ENCODE results near the gene HTR1B.

The HTR1B gene

GRCh38 chr6:77474286-77474956 lies 11.1 kb upstream of the HTR1B start:
- Histone ChIP-seq H3K4me1 (ENCODE audit: low read length) (no peaks in the 10 kb centered on the region), H3K4me3 (ENCODE audit: low read length) (peak overlapping the region; percentile 34), H4K20me1 (ENCODE audit: insufficient read depth, low read length) (no peaks in the 10 kb centered on the region), H3K9me3 (ENCODE audit: insufficient read depth, low read length) (no peaks in the 10 kb centered on the region), H3K4me2 (ENCODE audit: low read length) (peak overlapping the region; percentile 31), H3K9ac (ENCODE audit: low read length) (no peak overlapping the region), H2AFZ (ENCODE audit: low read depth, low read length) (peak overlapping the region; percentile 68; the same call in 1 of the 2 replicates), H3K27ac (ENCODE audit: low read length) (no peak overlapping the region), H3K36me3 (replicated peaks; ENCODE audit: low read depth, low read length) (peaks cover 3% of the 10 kb centered on the region), H3K27me3 (ENCODE audit: low read depth, low read length) (no peaks in the 10 kb centered on the region), H3K79me2 (ENCODE audit: low read length) (no peaks in the 10 kb centered on the region)
- TF ChIP-seq EZH2phosphoT487 (IDR thresholded peaks at IDR 0.05; ENCODE audit: low read depth), result no peak
- TF ChIP-seq, protein P1, sequence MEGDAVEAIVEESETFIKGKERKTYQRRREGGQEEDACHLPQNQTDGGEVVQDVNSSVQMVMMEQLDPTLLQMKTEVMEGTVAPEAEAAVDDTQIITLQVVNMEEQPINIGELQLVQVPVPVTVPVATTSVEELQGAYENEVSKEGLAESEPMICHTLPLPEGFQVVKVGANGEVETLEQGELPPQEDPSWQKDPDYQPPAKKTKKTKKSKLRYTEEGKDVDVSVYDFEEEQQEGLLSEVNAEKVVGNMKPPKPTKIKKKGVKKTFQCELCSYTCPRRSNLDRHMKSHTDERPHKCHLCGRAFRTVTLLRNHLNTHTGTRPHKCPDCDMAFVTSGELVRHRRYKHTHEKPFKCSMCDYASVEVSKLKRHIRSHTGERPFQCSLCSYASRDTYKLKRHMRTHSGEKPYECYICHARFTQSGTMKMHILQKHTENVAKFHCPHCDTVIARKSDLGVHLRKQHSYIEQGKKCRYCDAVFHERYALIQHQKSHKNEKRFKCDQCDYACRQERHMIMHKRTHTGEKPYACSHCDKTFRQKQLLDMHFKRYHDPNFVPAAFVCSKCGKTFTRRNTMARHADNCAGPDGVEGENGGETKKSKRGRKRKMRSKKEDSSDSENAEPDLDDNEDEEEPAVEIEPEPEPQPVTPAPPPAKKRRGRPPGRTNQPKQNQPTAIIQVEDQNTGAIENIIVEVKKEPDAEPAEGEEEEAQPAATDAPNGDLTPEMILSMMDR (IDR thresholded peaks at IDR 0.05; ENCODE audit: low read depth, low read length), result no peak

DNA sequence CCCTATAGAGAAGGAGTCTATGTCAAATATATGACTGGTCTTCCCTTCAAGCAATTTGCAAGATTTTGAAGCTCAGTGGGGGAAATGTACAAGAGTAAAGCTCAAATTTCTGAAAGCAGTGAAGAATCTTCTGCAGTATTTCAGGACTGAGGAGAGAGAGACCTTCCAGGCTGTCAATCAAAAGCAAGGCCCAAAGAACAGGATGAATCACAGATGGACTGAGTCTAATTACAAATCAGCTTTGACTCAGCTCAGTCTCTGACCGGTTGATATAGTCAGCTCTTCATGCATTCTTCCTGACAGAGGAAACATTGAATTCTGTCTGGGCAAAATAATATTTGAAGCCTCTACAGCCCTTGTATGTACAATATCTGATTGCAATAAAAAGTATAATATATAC lies 7.7 kb upstream of the HTR1B start:
- TF ChIP-seq EZH2phosphoT487 (IDR thresholded peaks at IDR 0.05; ENCODE audit: low read depth), result no peak
- TF ChIP-seq, protein P1 (IDR thresholded peaks at IDR 0.05; ENCODE audit: low read depth, low read length), result no peak
- no peaks in the 10 kb centered on the region for H3K4me1 ChIP-seq (ENCODE audit: low read length)
- peaks cover 3% of the 10 kb centered on the region for H3K36me3 ChIP-seq (replicated peaks; ENCODE audit: low read depth, low read length)
- H3K4me3 ChIP-seq (ENCODE audit: low read length), result no peak overlapping the region
- H3K27me3 ChIP-seq (ENCODE audit: low read depth, low read length), result no peaks in the 10 kb centered on the region
- no peak overlapping the region for H3K9ac ChIP-seq (ENCODE audit: low read length)
- H3K4me2 ChIP-seq (ENCODE audit: low read length), result no peak overlapping the region
- no peaks in the 10 kb centered on the region for H4K20me1 ChIP-seq (ENCODE audit: insufficient read depth, low read length)
- H2AFZ ChIP-seq (ENCODE audit: low read depth, low read length), result no peak overlapping the region
- H3K79me2 ChIP-seq (ENCODE audit: low read length), result no peaks in the 10 kb centered on the region
- H3K9me3 ChIP-seq (ENCODE audit: insufficient read depth, low read length), result no peaks in the 10 kb centered on the region
- H3K27ac ChIP-seq (ENCODE audit: low read length), result no peak overlapping the region

GRCh38 chr6:77468939-77469338 lies 5.6 kb upstream of the HTR1B start:
- Histone ChIP-seq H3K4me3 (ENCODE audit: low read length) (no peak overlapping the region), H3K27me3 (ENCODE audit: low read depth, low read length) (no peaks in the 10 kb centered on the region), H3K9me3 (ENCODE audit: insufficient read depth, low read length) (no peaks in the 10 kb centered on the region), H3K36me3 (replicated peaks; ENCODE audit: low read depth, low read length) (no peaks in the 10 kb centered on the region), H3K79me2 (ENCODE audit: low read length) (no peaks in the 10 kb centered on the region), H3K27ac (ENCODE audit: low read length) (no peak overlapping the region), H3K4me2 (ENCODE audit: low read length) (no peak overlapping the region), H4K20me1 (ENCODE audit: insufficient read depth, low read length) (no peaks in the 10 kb centered on the region), H2AFZ (ENCODE audit: low read depth, low read length) (no peak overlapping the region), H3K9ac (ENCODE audit: low read length) (no peak overlapping the region), H3K4me1 (ENCODE audit: low read length) (no peaks in the 10 kb centered on the region)
- no peak for TF ChIP-seq EZH2phosphoT487 (IDR thresholded peaks at IDR 0.05; ENCODE audit: low read depth)
- TF ChIP-seq, protein P1 (IDR thresholded peaks at IDR 0.05; ENCODE audit: low read depth, low read length), result no peak

GRCh38 chr6:77466451-77467437 lies 3.5 kb upstream of the HTR1B start:
- H2AFZ ChIP-seq (ENCODE audit: low read depth, low read length), result peak overlapping the region; percentile 92
- peak overlapping the region; percentile 74 for H3K4me3 ChIP-seq (ENCODE audit: low read length)
- no peaks in the 10 kb centered on the region for H3K79me2 ChIP-seq (ENCODE audit: low read length)
- no peak overlapping the region for H3K27ac ChIP-seq (ENCODE audit: low read length)
- no peaks in the 10 kb centered on the region for H3K4me1 ChIP-seq (ENCODE audit: low read length)
- H3K27me3 ChIP-seq (ENCODE audit: low read depth, low read length), result no peaks in the 10 kb centered on the region
- no peaks in the 10 kb centered on the region for H4K20me1 ChIP-seq (ENCODE audit: insufficient read depth, low read length)
- H3K36me3 ChIP-seq (replicated peaks; ENCODE audit: low read depth, low read length), result no peaks in the 10 kb centered on the region
- H3K4me2 ChIP-seq (ENCODE audit: low read length), result peak overlapping the region; percentile 76
- peak overlapping the region; percentile 48 for H3K9ac ChIP-seq (ENCODE audit: low read length)
- TF ChIP-seq EZH2phosphoT487 (IDR thresholded peaks at IDR 0.05; ENCODE audit: low read depth), result no peak
- no peaks in the 10 kb centered on the region for H3K9me3 ChIP-seq (ENCODE audit: insufficient read depth, low read length)
